8988T (cell line): ENCODE measurements around the gene SERPINA9.

ENCODE experiments used
- DNase-seq: peaks from one replicate; pipeline ENCODE4 v3.0.0; 2011

SERPINA9 gene

GRCh38 chr14:94461526-94462218, 14.3 kb downstream of the SERPINA9 start:
- DNase-seq, result no peak

- no peak for DNase-seq
These were observed 15.2 kb downstream of the SERPINA9 start for GRCh38 chr14:94460631-94461416.

GRCh38 chr14:94458558-94459205, 17.3 kb downstream of the SERPINA9 start:
- no peak for DNase-seq

GRCh38 chr14:94458096-94458495, 17.9 kb downstream of the SERPINA9 start:
- no peak for DNase-seq

- DNase-seq, result no peak
These were observed 20.1 kb downstream of the SERPINA9 start for GRCh38 chr14:94455928-94456327.

- no peak for DNase-seq
These were observed 24.2 kb downstream of the SERPINA9 start for GRCh38 chr14:94451826-94452225.

- no peak for DNase-seq
These were observed 24.8 kb downstream of the SERPINA9 start for GRCh38 chr14:94451091-94451771.

- no peak for DNase-seq
These were observed 25.3 kb downstream of the SERPINA9 start for GRCh38 chr14:94450722-94451090.

GRCh38 chr14:94449930-94450329, 26.1 kb downstream of the SERPINA9 start:
- no peak for DNase-seq

- DNase-seq, result no peak
These were observed 27.8 kb downstream of the SERPINA9 start for GRCh38 chr14:94448071-94448808.

GRCh38 chr14:94447206-94447605, 28.8 kb downstream of the SERPINA9 start:
- DNase-seq, result no peak

GRCh38 chr14:94446126-94446525, 29.9 kb downstream of the SERPINA9 start:
- DNase-seq, result no peak

- DNase-seq, result no peak
These were observed 31.0 kb downstream of the SERPINA9 start for GRCh38 chr14:94445003-94445402.

- DNase-seq, result no peak
These were observed 34.3 kb downstream of the SERPINA9 start for GRCh38 chr14:94441531-94442205.

GRCh38 chr14:94441130-94441529, 34.9 kb downstream of the SERPINA9 start:
- DNase-seq, result no peak

GRCh38 chr14:94439453-94440057, 36.4 kb downstream of the SERPINA9 start:
- no peak for DNase-seq

- DNase-seq, result no peak
These were observed 47.4 kb downstream of the SERPINA9 start for GRCh38 chr14:94428610-94429009.

GRCh38 chr14:94427016-94427613, 48.9 kb downstream of the SERPINA9 start:
- no peak for DNase-seq

GRCh38 chr14:94426526-94426925, 49.5 kb downstream of the SERPINA9 start:
- no peak for DNase-seq

GRCh38 chr14:94424371-94424770, 51.6 kb downstream of the SERPINA9 start:
- no peak for DNase-seq

GRCh38 chr14:94423453-94424056, 52.4 kb downstream of the SERPINA9 start:
- peak; percentile 28 for DNase-seq
